Osteoblast (primary cell): Measurements from ENCODE around the gene LUZP4. TPM values are rescaled to one million over a fixed set of nuclear protein-coding genes. Genes with fewer than 3 reads are reported as not detected.

Experiments
- DNase-seq: peaks from one replicate; pipeline ENCODE4 v3.0.0; 2011; ENCODE audit warnings: low spot score, mixed read lengths; ENCODE audit not compliant: insufficient read length; ENCODE audit errors: missing footprints
- H2AFZ ChIP-seq: 2 replicates; pipeline ENCODE4 v1.6.0; 2011; ENCODE audit warnings: mild to moderate bottlenecking, low read length
- H3K27ac ChIP-seq: 2 replicates; pipeline ENCODE4 v1.5.1; 2011; ENCODE audit warnings: mild to moderate bottlenecking, low read depth, low read length, moderate library complexity
- H3K27me3 ChIP-seq: 2 replicates; pipeline ENCODE4 v1.6.0; 2012; ENCODE audit warnings: mild to moderate bottlenecking, control low read depth, inconsistent platforms, low read length, moderate library complexity; ENCODE audit not compliant: insufficient read depth
- H3K36me3 ChIP-seq: 2 replicates; pipeline ENCODE4 v1.5.1; 2011; ENCODE audit warnings: mild to moderate bottlenecking, low read length, control low read depth, moderate library complexity; ENCODE audit not compliant: insufficient read depth
- H3K4me1 ChIP-seq: 2 replicates; pipeline ENCODE4 v1.5.1; 2011; ENCODE audit warnings: mild to moderate bottlenecking, low read length, control low read depth, moderate library complexity; ENCODE audit not compliant: insufficient read depth
- H3K4me2 ChIP-seq: 2 replicates; pipeline ENCODE4 v1.6.0; 2011; ENCODE audit warnings: mild to moderate bottlenecking, low read length; ENCODE audit not compliant: insufficient read depth
- H3K4me3 ChIP-seq: fragments of 200-600 bp; sonication (generic); 3 replicates; pipeline ENCODE4 v1.5.1; 2012; ENCODE audit warnings: mild to moderate bottlenecking, low read length, inconsistent platforms; ENCODE audit not compliant: insufficient read depth
- H3K79me2 ChIP-seq: 2 replicates; pipeline ENCODE4 v1.6.0; 2012; ENCODE audit warnings: mild to moderate bottlenecking, low read length, control low read depth, inconsistent platforms; ENCODE audit not compliant: insufficient read depth
- H3K9me3 ChIP-seq: 2 replicates; pipeline ENCODE4 v1.5.1; 2011; ENCODE audit warnings: low read depth, low read length, control low read depth
- H4K20me1 ChIP-seq: 2 replicates; pipeline ENCODE4 v1.6.0; 2012; ENCODE audit warnings: mild to moderate bottlenecking, low read length, control low read depth; ENCODE audit not compliant: insufficient read depth
- total RNA-seq: library from RNA; depleted of rRNA; stranded (reverse); fragments of >200 nt; gene quantifications from 2 replicates; pipeline ENCODE4 v1.2.3, GENCODE V29; 2012
- TF ChIP-seq, protein P1 (sequence below): IDR thresholded peaks from 2 replicates; pipeline ENCODE4 v1.5.1; 2011; ENCODE audit warnings: mild to moderate bottlenecking, low read depth, low read length, moderate library complexity; ENCODE audit errors: extremely low read depth

Gene LUZP4
- total RNA-seq, 1 donor = not detected

GRCh38 chrX:115297189-115297588 is 7.7 kb downstream of the LUZP4 start:
- no peaks in the 10 kb centered on the region for H4K20me1 ChIP-seq
- no peak overlapping the region for H2AFZ ChIP-seq
- DNase-seq = no peak
- H3K79me2 ChIP-seq = no peaks in the 10 kb centered on the region
- H3K27ac ChIP-seq = no peak overlapping the region
- H3K4me2 ChIP-seq = no peak overlapping the region
- TF ChIP-seq, protein P1, sequence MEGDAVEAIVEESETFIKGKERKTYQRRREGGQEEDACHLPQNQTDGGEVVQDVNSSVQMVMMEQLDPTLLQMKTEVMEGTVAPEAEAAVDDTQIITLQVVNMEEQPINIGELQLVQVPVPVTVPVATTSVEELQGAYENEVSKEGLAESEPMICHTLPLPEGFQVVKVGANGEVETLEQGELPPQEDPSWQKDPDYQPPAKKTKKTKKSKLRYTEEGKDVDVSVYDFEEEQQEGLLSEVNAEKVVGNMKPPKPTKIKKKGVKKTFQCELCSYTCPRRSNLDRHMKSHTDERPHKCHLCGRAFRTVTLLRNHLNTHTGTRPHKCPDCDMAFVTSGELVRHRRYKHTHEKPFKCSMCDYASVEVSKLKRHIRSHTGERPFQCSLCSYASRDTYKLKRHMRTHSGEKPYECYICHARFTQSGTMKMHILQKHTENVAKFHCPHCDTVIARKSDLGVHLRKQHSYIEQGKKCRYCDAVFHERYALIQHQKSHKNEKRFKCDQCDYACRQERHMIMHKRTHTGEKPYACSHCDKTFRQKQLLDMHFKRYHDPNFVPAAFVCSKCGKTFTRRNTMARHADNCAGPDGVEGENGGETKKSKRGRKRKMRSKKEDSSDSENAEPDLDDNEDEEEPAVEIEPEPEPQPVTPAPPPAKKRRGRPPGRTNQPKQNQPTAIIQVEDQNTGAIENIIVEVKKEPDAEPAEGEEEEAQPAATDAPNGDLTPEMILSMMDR = no peak
- H3K4me1 ChIP-seq = no peaks in the 10 kb centered on the region
- peaks cover 14% of the 10 kb centered on the region for H3K27me3 ChIP-seq
- H3K36me3 ChIP-seq = no peaks in the 10 kb centered on the region
- no peak overlapping the region for H3K4me3 ChIP-seq
- H3K9me3 ChIP-seq = no peaks in the 10 kb centered on the region

GRCh38 chrX:115311139-115311538 is 21.6 kb downstream of the LUZP4 start:
- Histone ChIP-seq H3K36me3 (no peaks in the 10 kb centered on the region), H3K4me1 (no peaks in the 10 kb centered on the region), H3K4me3 (no peak overlapping the region), H3K9me3 (no peaks in the 10 kb centered on the region), H2AFZ (no peak overlapping the region), H3K27me3 (peaks cover 25% of the 10 kb centered on the region), H4K20me1 (no peaks in the 10 kb centered on the region), H3K27ac (no peak overlapping the region), H3K79me2 (no peaks in the 10 kb centered on the region), H3K4me2 (no peak overlapping the region)
- DNase-seq = no peak
- TF ChIP-seq, protein P1 = no peak

DNA sequence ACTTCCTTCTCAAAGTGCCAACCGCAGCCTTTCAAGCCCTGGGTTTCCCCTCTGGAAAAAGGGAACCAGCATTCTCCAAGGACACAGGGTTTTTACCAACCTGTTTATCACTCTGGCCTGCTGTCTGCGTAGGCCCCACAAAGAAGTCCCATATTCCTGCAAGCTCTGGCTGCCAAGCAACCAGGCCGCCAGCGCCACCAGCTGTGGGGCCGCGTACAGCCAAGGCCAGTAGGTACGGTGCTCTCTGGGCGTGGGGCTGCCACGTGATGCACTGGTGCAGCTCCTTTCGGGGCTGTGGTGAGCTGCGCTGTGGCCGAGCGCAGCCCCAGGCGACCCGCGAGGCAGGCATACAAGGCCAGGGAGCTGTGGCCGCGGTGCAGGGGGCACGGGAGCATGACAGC is 22.1 kb downstream of the LUZP4 start:
- H3K4me2 ChIP-seq = no peak overlapping the region
- peak overlapping the region; percentile 21 for H2AFZ ChIP-seq
- DNase-seq = peak; percentile 39
- H3K4me3 ChIP-seq = no peak overlapping the region
- H3K9me3 ChIP-seq = no peaks in the 10 kb centered on the region
- TF ChIP-seq, protein P1 = no peak
- H3K79me2 ChIP-seq = no peaks in the 10 kb centered on the region
- peaks cover 21% of the 10 kb centered on the region for H3K27me3 ChIP-seq
- no peak overlapping the region for H3K27ac ChIP-seq
- no peaks in the 10 kb centered on the region for H4K20me1 ChIP-seq
- H3K36me3 ChIP-seq = no peaks in the 10 kb centered on the region
- H3K4me1 ChIP-seq = no peaks in the 10 kb centered on the region

DNA sequence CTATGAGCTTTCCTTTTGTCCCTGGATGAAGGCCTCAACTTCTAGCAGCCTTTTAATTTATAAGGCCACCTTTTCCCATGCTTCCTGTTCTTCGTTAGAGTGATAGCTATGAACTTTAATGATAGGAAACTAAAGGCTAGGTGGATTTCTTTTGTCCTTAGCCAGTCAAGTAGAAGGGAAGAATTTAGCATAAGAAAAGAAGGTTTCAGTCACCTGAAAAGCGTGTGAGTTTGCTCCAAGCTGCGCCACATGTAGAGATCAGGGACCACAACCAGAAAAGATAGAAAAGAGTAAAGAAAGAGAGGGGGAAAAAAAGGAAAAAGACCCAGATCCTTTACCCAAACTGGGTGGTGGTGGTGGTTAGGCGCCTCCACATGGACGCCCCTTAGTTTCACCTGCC is 28.6 kb downstream of the LUZP4 start:
- no peaks in the 10 kb centered on the region for H4K20me1 ChIP-seq
- no peak overlapping the region for H2AFZ ChIP-seq
- no peak overlapping the region for H3K4me3 ChIP-seq
- H3K4me1 ChIP-seq = no peaks in the 10 kb centered on the region
- no peak overlapping the region for H3K27ac ChIP-seq
- no peak for DNase-seq
- H3K9me3 ChIP-seq = no peaks in the 10 kb centered on the region
- H3K4me2 ChIP-seq = no peak overlapping the region
- no peaks in the 10 kb centered on the region for H3K79me2 ChIP-seq
- no peaks in the 10 kb centered on the region for H3K36me3 ChIP-seq
- TF ChIP-seq, protein P1 = no peak
- peaks cover 22% of the 10 kb centered on the region for H3K27me3 ChIP-seq
